ENCODE measurements around the gene DNAH7. TPM values are rescaled to one million over a fixed set of nuclear protein-coding genes. Genes with fewer than 3 reads are reported as not detected.

The DNAH7 gene
- total RNA-seq, 1 experiment from 2014 or later: 0.98 TPM

GRCh38 chr2:195903956-195904355 lies 164.7 kb downstream of the DNAH7 start:
- no peak for TF ChIP-seq CTCF (IDR thresholded peaks at IDR 0.05; ENCODE audit: unreplicated experiment)
- H3K36me3 Mint-ChIP-seq (ENCODE audit: insufficient read depth, unreplicated experiment): peaks cover 6% of the 10 kb centered on the region
- H3K27me3 Mint-ChIP-seq (ENCODE audit: insufficient read depth, unreplicated experiment): no peaks in the 10 kb centered on the region
- H3K4me1 Mint-ChIP-seq (ENCODE audit: insufficient read depth, unreplicated experiment): peaks cover 7% of the 10 kb centered on the region
- BruUV-seq (replicated peaks): no TSS peak
- intact Hi-C loops (cut with micrococcal nuclease): no loop called here
- H3K27ac Mint-ChIP-seq (ENCODE audit: low read depth, unreplicated experiment): peak overlapping the region; percentile 52
- ChIA-PET CTCF (interaction anchor here (1.1 kb wide), 1 partner anchor 34 kb away, joined by 4 read pairs; no protein-coding TSS in a partner anchor), POLR2A (interaction anchor here (0.6 kb wide), 1 partner anchor 18 kb away, joined by 3 read pairs; no protein-coding TSS in a partner anchor)
- peaks cover 4% of the 10 kb centered on the region for H3K9me3 Mint-ChIP-seq (ENCODE audit: unreplicated experiment)
- no peak for DNase-seq (ENCODE audit: unreplicated experiment)
- H3K4me3 Mint-ChIP-seq (ENCODE audit: unreplicated experiment): no peak overlapping the region

- peaks cover 4% of the 10 kb centered on the region for H3K9me3 Mint-ChIP-seq (ENCODE audit: unreplicated experiment)
- peak; percentile 5 for DNase-seq (ENCODE audit: unreplicated experiment)
- ChIA-PET POLR2A (interaction anchor here (0.8 to 1.3 kb wide), 2 partner anchors 12 to 36 kb away, joined by 3 read pairs; no protein-coding TSS in a partner anchor), CTCF (interaction anchor here (1.2 kb wide), 1 partner anchor 164 kb away, joined by 5 read pairs; no protein-coding TSS in a partner anchor)
- no peak overlapping the region for H3K4me3 Mint-ChIP-seq (ENCODE audit: unreplicated experiment)
- H3K27ac Mint-ChIP-seq (ENCODE audit: low read depth, unreplicated experiment): no peak overlapping the region
- intact Hi-C loops (cut with micrococcal nuclease): no loop called here
- no peaks in the 10 kb centered on the region for H3K27me3 Mint-ChIP-seq (ENCODE audit: insufficient read depth, unreplicated experiment)
- H3K36me3 Mint-ChIP-seq (ENCODE audit: insufficient read depth, unreplicated experiment): no peaks in the 10 kb centered on the region
- no peak for TF ChIP-seq CTCF (IDR thresholded peaks at IDR 0.05; ENCODE audit: unreplicated experiment)
- peaks cover 12% of the 10 kb centered on the region for H3K4me1 Mint-ChIP-seq (ENCODE audit: insufficient read depth, unreplicated experiment)
- no TSS peak for BruUV-seq (replicated peaks)
Measured at GRCh38 chr2:195902857-195903256, 165.8 kb downstream of the DNAH7 start.

- H3K4me1 Mint-ChIP-seq (ENCODE audit: insufficient read depth, unreplicated experiment): peaks cover 10% of the 10 kb centered on the region
- no peak for TF ChIP-seq CTCF (IDR thresholded peaks at IDR 0.05; ENCODE audit: unreplicated experiment)
- no peak overlapping the region for H3K4me3 Mint-ChIP-seq (ENCODE audit: unreplicated experiment)
- H3K27ac Mint-ChIP-seq (ENCODE audit: low read depth, unreplicated experiment): no peak overlapping the region
- no TSS peak for BruUV-seq (replicated peaks)
- intact Hi-C loops (cut with micrococcal nuclease): no loop called here
- no peaks in the 10 kb centered on the region for H3K36me3 Mint-ChIP-seq (ENCODE audit: insufficient read depth, unreplicated experiment)
- H3K9me3 Mint-ChIP-seq (ENCODE audit: unreplicated experiment): peaks cover 2% of the 10 kb centered on the region
- ChIA-PET POLR2A (interaction anchor here (0.6 kb wide), 1 partner anchor 93 kb away, joined by 3 read pairs; no protein-coding TSS in a partner anchor), CTCF (interaction anchor here (0.6 to 2.5 kb wide), 5 partner anchors 39 to 628 kb away, joined by 3 to 8 read pairs (median 3); partner anchors contain the start of gene DNAH7)
- DNase-seq (ENCODE audit: unreplicated experiment): no peak
- H3K27me3 Mint-ChIP-seq (ENCODE audit: insufficient read depth, unreplicated experiment): no peaks in the 10 kb centered on the region
Measured at GRCh38 chr2:195899226-195899625, 169.4 kb downstream of the DNAH7 start.

- Mint-ChIP-seq H3K4me1 (ENCODE audit: insufficient read depth, unreplicated experiment) (peaks cover 6% of the 10 kb centered on the region), H3K36me3 (ENCODE audit: insufficient read depth, unreplicated experiment) (no peaks in the 10 kb centered on the region), H3K27ac (ENCODE audit: low read depth, unreplicated experiment) (no peak overlapping the region), H3K27me3 (ENCODE audit: insufficient read depth, unreplicated experiment) (no peaks in the 10 kb centered on the region), H3K9me3 (ENCODE audit: unreplicated experiment) (no peaks in the 10 kb centered on the region), H3K4me3 (ENCODE audit: unreplicated experiment) (no peak overlapping the region)
- no peak for TF ChIP-seq CTCF (IDR thresholded peaks at IDR 0.05; ENCODE audit: unreplicated experiment)
- no TSS peak for BruUV-seq (replicated peaks)
- CTCF ChIA-PET: interaction anchor here (0.6 to 2.5 kb wide), 5 partner anchors 14 to 628 kb away, joined by 3 to 8 read pairs (median 3); partner anchors contain the start of gene DNAH7
- intact Hi-C loops (cut with micrococcal nuclease): no loop called here
- POLR2A ChIA-PET: interaction anchor here (0.6 to 0.8 kb wide), 2 partner anchors 92 to 328 kb away, joined by 3 to 4 read pairs; no protein-coding TSS in a partner anchor
- DNase-seq (ENCODE audit: unreplicated experiment): peak; percentile 78
Measured at GRCh38 chr2:195898505-195899191, 170.0 kb downstream of the DNAH7 start.

Data from MCF 10A (cell line).